Adrenal gland (tissue), 12 donors: Measurements from ENCODE around the gene ZKSCAN5. TPM values are rescaled to one million over a fixed set of nuclear protein-coding genes. Genes with fewer than 3 reads are reported as not detected.

Experiments used
- DNase-seq, 7 donors: peaks; one replicate each; pipeline ENCODE4 v3.0.0-alpha.2; 2019 to 2020
- H3K27ac ChIP-seq, 5 donors: fragments of 200-600 bp; sonication (generic) in 4 of 5; 1 replicate in 3 of 5; 2 replicates in 2 of 5; pipeline versions ENCODE4 v1.5.1 to v1.8.0; 2016 to 2020; ENCODE audit warnings: mild to moderate bottlenecking in 1 of 5
- H3K27me3 ChIP-seq: fragments of 200-600 bp; 2 replicates; pipeline ENCODE4 v1.8.0; 2021
- H3K36me3 ChIP-seq, 2 donors: fragments of 200-600 bp; replicated peaks in 1 of 2; 1 replicate in 1 of 2; 2 replicates in 1 of 2; pipeline versions ENCODE4 v1.5.1 to v1.8.0; 2018 to 2022
- H3K4me1 ChIP-seq, 2 donors: fragments of 200-600 bp; replicated peaks in 1 of 2; 1 replicate in 1 of 2; 2 replicates in 1 of 2; pipeline versions ENCODE4 v1.5.1 to v1.8.0; 2018 to 2021
- H3K4me3 ChIP-seq, 4 donors: fragments of 200-600 bp; sonication (generic) in 3 of 4; one replicate each; pipeline ENCODE4 v1.5.1; 2016 to 2018
- H3K9me3 ChIP-seq, 3 donors: fragments of 200-600 bp; sonication (generic) in 1 of 3; replicated peaks in 1 of 3; 1 replicate in 2 of 3; 2 replicates in 1 of 3; pipeline versions ENCODE4 v1.5.1 to v1.8.0; 2016 to 2021
- CTCF ChIP-seq, 6 experiments: fragments of 450-650 bp in 4 of 6; fragments of 200-600 bp in 2 of 6; sonication (generic) in 1 of 6; IDR thresholded peaks; 1 replicate in 5 of 6; 2 replicates in 1 of 6; pipeline versions ENCODE4 v1.5.1 to v1.8.0; 2016 to 2021; ENCODE audit warnings: antibody characterized with exemption in 6 of 6, mild to moderate bottlenecking in 2 of 6, moderate library complexity in 1 of 6
- POLR2A ChIP-seq, 2 donors: fragments of 450-650 bp; IDR thresholded peaks; one replicate each; pipeline ENCODE4 v1.6.1; 2017; ENCODE audit warnings: antibody characterized with exemption in 2 of 2, mild to moderate bottlenecking in 2 of 2, moderate library complexity in 1 of 2
- WGBS, 4 donors: extraction: QIAGEN DNeasy Blood & Tissue Kit in 2 of 4; methylation state at CpG; one replicate each; pipeline versions ENCODE4 v1.1.5 to v1.1.7; 2013 to 2017; 5-methylcytosine and 5-hydroxymethylcytosine counted together
- intact Hi-C, 2 donors: fragments of 100-400 bp; cut with DNase I; formaldehyde crosslinking; loops; one replicate each; pipeline versions ENCODE4 v1.14.1 to v1.15.0; 2022 to 2023
- polyA plus RNA-seq, 3 donors: library from polyadenylated mRNA; stranded (reverse); fragments of 200-250 nt in 2 of 3; fragments of 350-450 nt in 1 of 3; fragmentation: Illumina TruSeq in 1 of 3; extraction: RNeasy Lipid Tissue Mini Kit (QIAGEN cat#74804) in 1 of 3; gene quantifications; one replicate each; pipeline ENCODE4 v1.2.3, GENCODE V29; 2013 to 2014
- total RNA-seq, 9 donors: library from RNA; depleted of rRNA in 4 of 9; stranded (reverse); fragments of >200 nt in 4 of 9; fragments of 120-200 nt in 1 of 9; fragmentation: NEBNext Ultra II Directional in 1 of 9; extraction: Animal tissue kit (Norgen Biotek cat#: 25700) in 1 of 9; gene quantifications; one replicate each; pipeline versions ENCODE4 v1.1.0 to v1.2.4, GENCODE V29; 2013 to 2023
- donor health status: healthy with polysubstance abuse.
- donor health status: Bipolar disorder and iron deficiency.
- donor health status: DM: yes; HTN: yes; CAD: no.
- donor health status: DM: no; HTN: no; CAD: no.
- donor health status: DM: no; HTN: no; CAD: no.
- donor health status: DM: yes; HTN: yes; CAD: no.

ZKSCAN5 gene
- total and polyA plus RNA-seq, 12 donors = 4.5 to 18.5 (median 8.7) TPM

GRCh38 chr7:99560834-99561736 is 56.6 kb downstream of the ZKSCAN5 start:
- Histone ChIP-seq H3K36me3 (peaks cover 0 to 56% of the 10 kb centered on the region in 2 donors), H3K4me1 (peaks cover 29 to 55% of the 10 kb centered on the region in 2 donors), H3K9me3 (no peaks in the 10 kb centered on the region), H3K27ac (peak overlapping the region in 1 of 5 donors; percentile 17), H3K4me3 (no peak overlapping the region), H3K27me3 (no peaks in the 10 kb centered on the region)
- intact Hi-C loops = no loop called here
- no peak for DNase-seq
- TF ChIP-seq CTCF (IDR thresholded peaks at IDR 0.05) (no peak), POLR2A (IDR thresholded peaks at IDR 0.05) (no peak)
- 91 to 96% (median 94%) methylated on average over 7 of the region's 7 CpGs for WGBS, 4 donors

- Histone ChIP-seq H3K36me3 (peaks cover 0 to 59% of the 10 kb centered on the region in 2 donors), H3K4me1 (peaks cover 29 to 53% of the 10 kb centered on the region in 2 donors), H3K4me3 (no peak overlapping the region), H3K27me3 (no peaks in the 10 kb centered on the region), H3K27ac (peak overlapping the region in 1 of 5 donors; percentile 17), H3K9me3 (no peaks in the 10 kb centered on the region)
- 85 to 100% (median 96%) methylated on average over 2 of the region's 2 CpGs for WGBS, 4 donors
- intact Hi-C loops = no loop called here
- no peak for TF ChIP-seq POLR2A (IDR thresholded peaks at IDR 0.05)
- no peak for TF ChIP-seq CTCF (IDR thresholded peaks at IDR 0.05)
- DNase-seq = no peak
Measured at GRCh38 chr7:99561737-99562051, 57.2 kb downstream of the ZKSCAN5 start.

- peak overlapping the region in 3 of 5 donors; percentile 70 to 82 (median 77) for H3K27ac ChIP-seq
- H3K4me1 ChIP-seq = peaks cover 29 to 47% of the 10 kb centered on the region in 2 donors
- intact Hi-C loops = no loop called here
Measured at GRCh38 chr7:99562114-99562784, 57.8 kb downstream of the ZKSCAN5 start.

More at GRCh38 chr7:99562114-99562784, 57.8 kb downstream of the ZKSCAN5 start:
- no peaks in the 10 kb centered on the region for H3K9me3 ChIP-seq
- no peak for TF ChIP-seq CTCF (IDR thresholded peaks at IDR 0.05)
- no peak for TF ChIP-seq POLR2A (IDR thresholded peaks at IDR 0.05)
- H3K36me3 ChIP-seq = peaks cover 0 to 63% of the 10 kb centered on the region in 2 donors
- DNase-seq = no peak
- no peak overlapping the region for H3K4me3 ChIP-seq
- 76 to 83% (median 80%) methylated on average over 9 of the region's 9 CpGs for WGBS, 4 donors
- H3K27me3 ChIP-seq = no peaks in the 10 kb centered on the region
